ENCODE data around the gene BABAM2. TPM values are rescaled to one million over a fixed set of nuclear protein-coding genes. Genes with fewer than 3 reads are reported as not detected.
"Not testable (repeated sequence)": the region's sequence is repeated elsewhere in the genome, so short reads cannot be mapped to it uniquely, and the experiment has no call there.

Gene BABAM2
- total RNA-seq, 4 donors from 2014 or later = 57.2 to 72.2 (median 67.5) TPM

DNA sequence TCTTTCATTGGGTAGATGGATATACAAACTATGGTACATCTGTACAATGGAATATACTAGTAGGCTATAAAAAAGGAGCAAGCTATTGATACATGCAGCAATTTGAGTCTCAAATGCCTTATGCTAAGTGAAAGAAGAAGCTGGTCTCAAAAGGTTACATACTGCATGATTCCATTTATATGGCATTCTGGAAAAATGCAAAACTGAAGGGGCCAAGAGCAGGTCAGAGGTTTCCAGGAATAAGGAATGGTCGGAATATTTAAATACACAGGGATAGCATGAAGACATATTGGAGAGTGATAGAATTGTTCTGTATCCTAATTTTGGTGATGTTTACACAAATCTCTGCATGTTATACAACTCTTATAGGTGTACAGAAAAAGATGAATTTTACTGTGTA is 85.8 kb downstream of the BABAM2 start:
- TF ChIP-seq POLR2A (IDR thresholded peaks at IDR 0.05) = no peak
- TF ChIP-seq, protein P1, sequence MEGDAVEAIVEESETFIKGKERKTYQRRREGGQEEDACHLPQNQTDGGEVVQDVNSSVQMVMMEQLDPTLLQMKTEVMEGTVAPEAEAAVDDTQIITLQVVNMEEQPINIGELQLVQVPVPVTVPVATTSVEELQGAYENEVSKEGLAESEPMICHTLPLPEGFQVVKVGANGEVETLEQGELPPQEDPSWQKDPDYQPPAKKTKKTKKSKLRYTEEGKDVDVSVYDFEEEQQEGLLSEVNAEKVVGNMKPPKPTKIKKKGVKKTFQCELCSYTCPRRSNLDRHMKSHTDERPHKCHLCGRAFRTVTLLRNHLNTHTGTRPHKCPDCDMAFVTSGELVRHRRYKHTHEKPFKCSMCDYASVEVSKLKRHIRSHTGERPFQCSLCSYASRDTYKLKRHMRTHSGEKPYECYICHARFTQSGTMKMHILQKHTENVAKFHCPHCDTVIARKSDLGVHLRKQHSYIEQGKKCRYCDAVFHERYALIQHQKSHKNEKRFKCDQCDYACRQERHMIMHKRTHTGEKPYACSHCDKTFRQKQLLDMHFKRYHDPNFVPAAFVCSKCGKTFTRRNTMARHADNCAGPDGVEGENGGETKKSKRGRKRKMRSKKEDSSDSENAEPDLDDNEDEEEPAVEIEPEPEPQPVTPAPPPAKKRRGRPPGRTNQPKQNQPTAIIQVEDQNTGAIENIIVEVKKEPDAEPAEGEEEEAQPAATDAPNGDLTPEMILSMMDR (IDR thresholded peaks at IDR 0.05 in 4 of 5, conservative IDR thresholded peaks at IDR 0.05 in 1 of 5) = no peak
- H3K36me3 ChIP-seq = no peaks in the 10 kb centered on the region
- H3K4me3 ChIP-seq = no peak overlapping the region
- peaks cover 11 to 20% of the 10 kb centered on the region in 2 donors for H3K4me1 ChIP-seq
- intact Hi-C loops (cut with DNase I; ENCODE audit: low total_unique reads) = loop anchor here (5.0 kb wide), 2 partner anchors 74 to 226 kb away; no protein-coding TSS in a partner anchor
- in situ Hi-C loops (cut with MboI; ENCODE audit: low sequenced_read_pairs in 4 of 4) = no loop called here
- no peaks in the 10 kb centered on the region for H3K27me3 ChIP-seq
- H3K9me3 ChIP-seq = no peaks in the 10 kb centered on the region
- DNase-seq (no peak), ATAC-seq (no peak)
- H3K27ac ChIP-seq = peak overlapping the region in 2 of 4 donors; percentile 81 to 83

DNA sequence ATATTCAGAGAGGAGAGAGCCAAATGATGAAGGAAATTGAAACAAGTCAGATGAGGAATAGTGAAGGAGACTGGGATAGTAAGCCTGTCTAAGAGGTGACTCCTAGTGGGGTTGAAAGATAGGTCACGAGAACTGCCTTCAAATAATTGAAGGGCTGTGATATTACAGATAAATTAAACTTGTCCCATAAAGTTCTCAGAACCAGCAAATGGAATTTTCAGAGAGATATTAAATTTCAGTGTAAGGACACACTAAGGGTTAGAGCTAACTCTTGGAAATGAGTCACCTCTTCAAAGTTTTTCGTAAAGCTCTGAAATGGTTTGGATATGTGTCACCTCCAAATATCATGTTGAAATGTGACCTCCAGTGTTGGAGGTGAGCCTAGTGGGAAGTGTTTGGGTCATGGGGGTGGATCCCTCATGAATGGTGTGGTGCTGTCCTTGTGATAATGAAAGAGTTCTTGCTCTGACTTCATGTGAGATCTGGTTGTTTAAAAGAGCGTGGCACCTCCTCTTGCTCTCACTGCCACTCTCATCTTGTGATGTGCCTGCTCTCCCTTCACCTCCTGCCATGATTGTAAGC is 87.3 kb downstream of the BABAM2 start:
- no peaks in the 10 kb centered on the region for H3K27me3 ChIP-seq
- H3K4me1 ChIP-seq = peaks cover 11 to 20% of the 10 kb centered on the region in 2 donors
- no peaks in the 10 kb centered on the region for H3K9me3 ChIP-seq
- H3K4me3 ChIP-seq = peak overlapping the region in 1 of 4 donors; percentile 25
- no peaks in the 10 kb centered on the region for H3K36me3 ChIP-seq
- DNase-seq (peak; percentile 75 to 87), ATAC-seq (peak; percentile 95 to 96)
- TF ChIP-seq, protein P1 (IDR thresholded peaks at IDR 0.05 in 4 of 5, conservative IDR thresholded peaks at IDR 0.05 in 1 of 5) = peak in 1 of 5 experiments; percentile 27
- TF ChIP-seq POLR2A (IDR thresholded peaks at IDR 0.05) = peak; percentile 34 to 63
- peak overlapping the region; percentile 73 to 85 (median 82) for H3K27ac ChIP-seq
- in situ Hi-C loops (cut with MboI; ENCODE audit: low sequenced_read_pairs in 4 of 4) (no loop called here), intact Hi-C loops (cut with DNase I; ENCODE audit: low total_unique reads) (loop anchor here (2.0 to 5.0 kb wide), 3 partner anchors 76 to 421 kb away; no protein-coding TSS in a partner anchor)

DNA sequence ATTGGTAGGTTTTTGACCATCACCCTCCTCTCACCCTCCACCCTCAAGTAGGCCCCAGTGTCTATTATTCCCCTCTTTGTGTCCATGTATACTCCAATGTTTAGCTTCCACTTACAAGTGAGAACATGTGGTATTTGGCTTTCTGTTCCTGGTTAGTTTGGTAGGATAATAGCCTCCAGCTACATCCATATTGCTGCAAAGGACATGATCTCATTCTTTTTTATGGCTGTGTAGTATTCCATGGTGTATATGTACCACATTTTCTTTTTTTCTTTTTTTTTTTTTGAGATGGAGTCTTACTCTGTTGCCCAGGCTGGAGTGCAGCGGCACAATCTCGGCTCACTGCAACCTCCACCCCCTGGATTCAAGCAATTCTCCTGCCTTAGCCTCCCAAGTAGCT is 88.2 kb downstream of the BABAM2 start:
- Histone ChIP-seq H3K27ac (peak overlapping the region in 3 of 4 donors; percentile 81 to 85 (median 83)), H3K4me3 (peak overlapping the region in 1 of 4 donors; percentile 25), H3K4me1 (peaks cover 11 to 20% of the 10 kb centered on the region in 2 donors)
- H3K9me3 ChIP-seq; H3K27me3 ChIP-seq; H3K36me3 ChIP-seq; in situ Hi-C loops (cut with MboI; ENCODE audit: low sequenced_read_pairs in 4 of 4); ATAC-seq; DNase-seq: not testable (repeated sequence)
- intact Hi-C loops (cut with DNase I; ENCODE audit: low total_unique reads) = loop anchor here (2.0 to 5.0 kb wide), 3 partner anchors 76 to 420 kb away; no protein-coding TSS in a partner anchor

DNA sequence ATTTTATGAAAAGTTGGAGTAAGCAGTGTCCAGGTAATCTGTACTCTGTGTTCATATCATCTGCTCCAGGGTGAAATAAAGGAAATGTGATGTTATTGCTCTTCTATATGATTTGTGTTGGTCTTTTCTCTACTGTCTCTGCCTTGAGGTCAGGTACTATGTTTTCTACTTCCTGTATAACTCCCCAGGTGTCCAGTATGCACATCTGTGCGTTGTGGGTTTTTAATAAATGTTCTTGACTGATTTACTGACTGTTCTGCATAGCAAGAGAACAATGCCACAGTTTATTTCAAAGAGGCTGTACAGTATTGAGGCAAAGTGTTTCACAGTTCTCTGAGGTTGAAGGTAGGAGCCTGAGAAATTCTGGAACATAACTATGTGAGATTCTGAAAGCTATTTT is 89.7 kb downstream of the BABAM2 start:
- intact Hi-C loops (cut with DNase I; ENCODE audit: low total_unique reads) = no loop called here

DNA sequence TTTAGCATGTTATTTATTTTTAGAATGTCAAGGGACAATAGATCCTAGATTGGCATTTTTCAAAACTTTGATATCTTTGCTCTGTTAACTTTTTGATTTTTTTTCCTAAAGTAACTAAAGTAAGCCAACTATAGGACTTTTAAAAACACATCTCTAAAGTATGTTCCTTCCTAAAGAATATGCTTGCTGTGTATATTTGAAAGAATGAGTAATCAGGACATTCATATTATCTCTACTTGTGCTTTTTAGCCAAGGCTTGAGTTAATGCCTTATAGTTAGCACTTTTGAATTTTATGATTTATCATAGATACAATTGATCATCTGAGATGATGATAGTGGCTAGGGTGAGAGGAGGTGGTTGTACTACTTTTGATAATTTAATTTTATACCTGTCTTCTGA is 93.6 kb downstream of the BABAM2 start:
- Histone ChIP-seq H3K27ac (no peak overlapping the region), H3K9me3 (no peaks in the 10 kb centered on the region), H3K36me3 (no peaks in the 10 kb centered on the region), H3K4me3 (no peak overlapping the region), H3K4me1 (peaks cover 7% of the 10 kb centered on the region in 2 donors), H3K27me3 (no peaks in the 10 kb centered on the region)
- no peak for ATAC-seq
- in situ Hi-C loops (cut with MboI; ENCODE audit: low sequenced_read_pairs in 4 of 4) (no loop called here), intact Hi-C loops (cut with DNase I; ENCODE audit: low total_unique reads) (no loop called here)
- TF ChIP-seq, protein P1 (IDR thresholded peaks at IDR 0.05 in 4 of 5, conservative IDR thresholded peaks at IDR 0.05 in 1 of 5) = no peak
- TF ChIP-seq POLR2A (IDR thresholded peaks at IDR 0.05) = no peak
- DNase-seq = no peak

More for the DNA sequence above, 89.7 kb downstream of the BABAM2 start:
- in situ Hi-C loops (cut with MboI; ENCODE audit: low sequenced_read_pairs in 4 of 4) = no loop called here
- no peaks in the 10 kb centered on the region for H3K27me3 ChIP-seq
- ATAC-seq (no peak), DNase-seq (no peak)
- H3K9me3 ChIP-seq = no peaks in the 10 kb centered on the region
- H3K36me3 ChIP-seq = no peaks in the 10 kb centered on the region
- H3K4me3 ChIP-seq = no peak overlapping the region
- H3K27ac ChIP-seq = peak overlapping the region; percentile 9 to 83 (median 22)
- no peak for TF ChIP-seq POLR2A (IDR thresholded peaks at IDR 0.05)
- TF ChIP-seq, protein P1 (IDR thresholded peaks at IDR 0.05 in 4 of 5, conservative IDR thresholded peaks at IDR 0.05 in 1 of 5) = no peak
- peaks cover 11 to 20% of the 10 kb centered on the region in 2 donors for H3K4me1 ChIP-seq

Measured in gastrocnemius medialis (tissue), 4 donors.